Stimulated activated naive CD4-positive, alpha-beta T cell (primary cell): Measurements from ENCODE around the gene CAMTA1.
A peak's percentile ranks its signal among the peaks of the same experiment; 100 is the strongest.

Source experiments
- DNase-seq, 6 experiments: peaks; one replicate each; lab custom pipeline; 2025; lab: John Stamatoyannopoulos, UW

CAMTA1 gene

GRCh38 chr1:7198664-7199063 lies 413.4 kb downstream of the CAMTA1 start:
- DNase-seq: no peak

DNA sequence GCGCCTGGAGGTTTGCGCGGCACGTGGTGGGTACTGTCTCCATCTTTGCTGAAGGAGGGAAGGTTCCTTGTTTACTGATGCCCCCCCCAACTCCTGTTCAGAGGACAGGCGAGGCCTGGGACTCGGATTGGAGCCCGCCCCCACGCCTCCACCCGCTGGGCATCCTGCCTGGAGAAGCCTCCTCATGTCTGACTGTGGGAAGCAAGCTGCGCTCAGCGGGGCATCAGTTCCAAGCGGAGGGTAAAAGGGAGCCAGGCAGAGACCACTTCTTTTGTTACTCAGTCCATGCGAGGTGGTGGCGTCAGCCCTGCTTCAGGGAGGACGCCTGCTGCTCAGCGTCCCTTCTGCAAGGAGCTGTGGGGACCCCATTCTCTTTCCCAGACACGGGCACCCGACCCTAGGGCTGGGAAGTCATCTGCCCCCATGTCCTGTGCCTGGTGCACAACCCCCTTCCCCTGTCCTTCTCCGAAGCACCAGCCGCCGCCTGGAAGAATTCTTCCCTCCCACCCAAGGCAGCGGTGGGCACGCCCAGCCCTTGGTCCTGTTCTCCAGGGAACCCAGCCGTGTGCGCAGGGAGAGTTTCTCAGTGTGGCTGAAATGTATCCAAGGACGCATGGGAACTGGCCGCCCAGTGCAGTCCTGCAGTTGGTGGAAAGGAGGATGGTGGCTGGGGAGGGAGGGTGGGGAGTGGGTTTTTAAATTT lies 414.0 kb downstream of the CAMTA1 start:
- no peak for DNase-seq

DNA sequence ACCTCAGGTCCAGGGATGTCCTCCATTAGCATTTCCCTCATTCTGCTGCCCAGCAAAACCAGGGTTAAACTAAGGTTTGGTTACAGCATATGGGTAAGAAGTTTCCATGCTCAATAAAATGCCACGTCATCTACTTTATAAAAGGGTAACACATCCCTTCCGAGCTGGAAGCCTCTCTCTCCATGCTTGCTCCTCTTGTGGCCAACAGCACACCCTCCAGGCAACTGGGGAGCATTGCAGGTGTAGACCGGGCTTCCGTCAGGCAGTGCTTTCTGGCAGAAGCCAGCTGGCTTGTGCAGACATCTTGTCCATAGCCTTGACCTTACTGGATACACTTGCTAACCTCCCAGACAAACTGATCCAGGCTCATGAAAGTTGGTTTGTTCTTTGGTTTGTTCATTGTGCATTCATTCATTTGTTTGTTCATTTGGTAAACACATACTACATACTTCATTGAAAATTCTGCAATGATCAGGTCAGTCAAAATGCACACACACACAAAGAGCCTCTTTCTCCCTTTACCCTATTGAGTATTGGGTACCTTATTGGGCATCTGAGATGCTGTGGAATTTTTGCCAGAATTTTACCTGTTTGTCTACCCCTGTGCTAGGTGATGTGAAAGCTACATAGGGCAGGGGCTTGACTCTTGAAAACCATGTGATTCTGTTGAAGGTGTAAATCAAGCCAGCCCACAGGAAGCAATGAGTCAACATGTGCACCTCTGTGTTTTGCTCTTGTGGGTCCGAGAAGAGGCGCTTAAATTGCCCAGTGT lies 422.8 kb downstream of the CAMTA1 start:
- DNase-seq: no peak

DNA sequence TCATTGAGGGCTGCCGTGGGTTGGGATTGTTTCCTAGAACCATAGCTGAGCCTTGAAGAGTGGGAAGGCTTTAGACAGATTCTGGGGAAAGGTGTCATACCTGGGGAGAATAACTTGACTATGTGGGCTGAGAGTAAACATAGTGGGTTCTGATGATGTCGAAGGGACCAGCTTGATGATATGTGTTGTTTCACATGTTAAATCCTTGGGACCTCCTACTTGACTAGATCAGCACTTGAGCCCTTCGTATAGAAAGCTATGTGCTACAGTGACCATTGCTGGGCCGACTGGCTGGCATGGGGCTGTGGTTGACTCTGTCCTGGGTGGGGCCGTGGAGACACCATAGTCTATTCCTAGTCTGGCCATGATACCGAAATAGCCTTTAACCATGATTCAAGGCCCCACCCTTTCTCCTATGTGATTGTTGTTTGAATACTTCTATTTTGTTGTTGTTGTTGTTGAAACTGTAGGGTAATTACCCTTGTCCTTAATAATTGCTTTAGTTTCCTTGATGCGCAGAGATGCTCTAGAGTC lies 423.5 kb downstream of the CAMTA1 start:
- no peak for DNase-seq

GRCh38 chr1:7209336-7209735 lies 424.1 kb downstream of the CAMTA1 start:
- DNase-seq: no peak

GRCh38 chr1:7218210-7218832 lies 433.1 kb downstream of the CAMTA1 start:
- peak in 3 of 6 experiments; percentile 1 to 5 (median 3) for DNase-seq

GRCh38 chr1:7219031-7219430 lies 433.8 kb downstream of the CAMTA1 start:
- no peak for DNase-seq

DNA sequence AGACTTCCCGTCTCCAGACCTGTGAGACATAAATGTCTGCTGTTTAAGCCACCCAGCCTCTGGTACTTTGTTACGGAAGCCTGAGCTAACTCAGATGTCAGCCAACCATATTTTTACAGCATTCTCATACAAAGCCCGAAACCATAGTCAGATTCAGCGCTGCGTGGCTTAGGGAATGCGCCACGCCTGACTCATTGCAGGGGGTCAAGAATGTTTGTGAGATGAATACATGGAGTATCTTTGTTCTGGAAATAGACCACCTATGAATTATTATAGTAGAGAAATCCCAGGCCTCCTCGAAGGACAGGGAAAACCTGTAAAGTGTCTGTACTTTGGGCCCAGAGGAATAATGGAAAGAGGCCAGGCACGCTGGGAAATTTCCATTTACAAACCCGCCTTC lies 434.8 kb downstream of the CAMTA1 start:
- DNase-seq: no peak

- DNase-seq: no peak
Measured at GRCh38 chr1:7220712-7221252, 435.5 kb downstream of the CAMTA1 start.

DNA sequence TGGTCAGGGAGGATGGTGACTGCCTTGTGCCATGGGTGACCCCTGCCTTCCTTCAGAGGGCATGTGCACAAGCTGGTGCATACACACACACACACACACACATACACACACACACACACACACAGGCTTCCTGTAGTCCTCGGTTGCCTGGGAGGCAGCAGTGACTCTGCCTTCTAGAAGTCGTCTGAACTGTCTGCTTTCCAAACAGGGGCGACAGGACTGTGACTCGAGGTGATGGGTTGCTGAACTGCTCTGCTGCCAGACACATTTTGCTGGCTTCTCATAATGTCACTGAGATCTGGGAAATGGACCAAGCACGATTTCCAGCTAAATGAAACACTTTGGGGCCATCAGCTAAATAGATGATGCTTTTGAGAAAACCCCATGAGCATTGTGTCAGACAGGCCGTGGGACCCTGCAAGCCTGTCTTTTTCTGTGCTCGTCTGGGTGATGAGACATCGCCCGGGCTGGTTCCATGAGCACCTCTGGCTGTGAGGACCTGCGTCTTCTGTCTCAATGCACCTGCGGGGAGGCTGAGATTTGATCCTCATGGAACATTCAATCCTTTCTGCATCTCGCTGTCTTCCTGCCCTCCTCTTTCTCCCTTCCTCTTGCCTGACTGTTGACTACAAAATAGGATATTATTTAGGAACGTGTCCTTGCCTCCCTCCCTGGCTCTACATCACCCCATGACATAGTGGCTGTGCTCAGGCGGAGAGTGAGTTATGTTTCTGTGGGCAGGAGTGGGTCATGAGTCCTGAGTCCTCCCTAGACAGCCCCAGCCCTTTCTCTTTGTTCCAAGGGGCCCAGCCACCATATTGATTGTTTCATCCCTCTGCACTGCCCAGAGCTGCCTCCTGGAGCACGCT lies 436.8 kb downstream of the CAMTA1 start:
- DNase-seq: no peak

GRCh38 chr1:7222695-7223015 lies 437.4 kb downstream of the CAMTA1 start:
- DNase-seq: no peak

DNA sequence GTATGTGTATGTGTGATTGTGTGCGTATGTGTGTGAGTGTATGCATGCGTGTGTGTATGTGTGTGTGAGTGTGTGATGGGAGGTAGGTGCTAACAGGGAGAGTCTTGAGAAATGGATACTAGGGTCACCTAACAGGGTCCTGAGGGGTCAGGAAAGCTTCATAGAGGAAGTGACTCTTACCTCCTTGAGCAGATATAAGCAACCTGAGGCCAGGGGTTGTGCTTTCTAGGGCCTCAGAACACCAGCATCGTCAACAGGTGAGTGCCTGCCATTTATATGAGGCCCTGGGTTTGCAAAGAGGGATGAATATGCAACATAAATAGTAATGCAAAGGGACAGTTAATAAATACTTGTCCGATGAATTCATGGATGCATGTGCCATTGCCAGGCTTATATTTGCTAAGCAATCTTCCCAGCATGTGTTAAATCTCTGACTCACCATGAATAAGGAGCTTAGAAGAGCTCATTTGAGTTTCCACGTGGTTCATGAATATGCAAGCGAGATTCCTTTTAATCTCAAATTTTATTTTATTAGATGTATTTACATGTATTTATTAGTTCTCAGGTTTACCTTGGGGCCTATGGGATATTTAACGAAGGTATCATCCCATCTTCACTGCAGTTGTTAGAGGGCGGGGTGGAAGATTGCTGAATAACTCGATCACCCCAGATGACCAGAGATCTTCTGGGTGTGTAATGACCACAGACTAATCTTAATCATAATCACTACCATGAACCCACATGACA lies 438.3 kb downstream of the CAMTA1 start:
- no peak for DNase-seq

- DNase-seq: no peak
Measured at GRCh38 chr1:7224081-7224534, 438.9 kb downstream of the CAMTA1 start.

GRCh38 chr1:7224644-7225043 lies 439.4 kb downstream of the CAMTA1 start:
- no peak for DNase-seq

DNA sequence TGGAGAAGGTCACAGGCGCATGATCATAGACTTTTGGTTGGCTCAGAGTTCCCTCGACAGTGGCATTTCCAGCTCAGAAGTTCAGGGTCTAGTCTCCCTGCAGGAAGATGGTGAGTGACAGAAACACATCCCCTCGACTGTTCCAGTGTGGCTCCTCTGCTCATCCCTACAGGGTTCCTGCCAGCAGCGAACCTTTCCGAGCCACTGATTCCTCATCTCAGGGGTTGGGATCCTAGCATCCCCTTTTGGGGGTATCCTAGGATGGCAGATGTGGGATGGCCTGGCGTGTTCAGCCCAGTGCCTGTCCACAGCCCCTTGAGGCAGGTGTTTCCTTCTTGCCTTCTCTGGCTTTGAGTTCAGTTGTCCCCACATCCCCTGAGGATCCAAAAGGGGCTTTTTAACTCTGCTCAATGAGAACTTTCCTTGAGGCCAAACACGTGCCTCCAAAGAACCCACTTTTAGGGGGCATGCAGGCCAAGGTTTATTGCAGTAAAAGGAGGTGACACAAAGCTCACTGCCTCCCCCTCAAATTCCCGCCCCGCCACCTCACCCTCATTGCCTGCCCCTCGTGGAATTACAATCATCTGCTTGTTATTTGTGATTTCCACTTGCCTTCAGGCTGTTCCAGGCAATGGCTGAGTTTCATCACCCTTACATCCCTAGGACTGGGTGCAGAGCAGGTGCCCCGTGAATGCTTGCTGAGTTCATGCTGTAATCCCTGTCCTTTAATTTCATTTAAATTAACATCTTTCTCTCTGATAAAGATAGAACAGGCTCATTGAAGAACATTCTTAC lies 440.7 kb downstream of the CAMTA1 start:
- DNase-seq: no peak

DNA sequence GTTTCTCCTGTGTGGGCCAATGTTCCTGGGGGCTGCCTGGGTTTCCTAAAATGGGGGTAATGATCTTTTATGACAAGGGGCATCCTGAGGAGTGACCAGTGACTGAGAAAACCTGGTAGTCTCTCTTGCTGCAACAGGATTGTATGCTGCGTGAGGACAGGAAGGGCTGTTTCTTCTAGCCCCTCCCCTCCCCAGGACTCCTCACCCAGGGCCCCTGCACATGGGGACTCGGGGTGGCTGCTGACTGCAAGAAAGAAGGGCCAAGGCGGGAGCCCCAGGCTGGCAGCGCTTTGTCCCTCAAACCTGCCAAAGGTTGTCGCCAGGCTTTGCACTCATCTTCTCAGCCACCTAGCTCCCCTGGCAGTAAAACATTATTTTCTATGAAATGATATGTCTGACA lies 442.4 kb downstream of the CAMTA1 start:
- DNase-seq: no peak

DNA sequence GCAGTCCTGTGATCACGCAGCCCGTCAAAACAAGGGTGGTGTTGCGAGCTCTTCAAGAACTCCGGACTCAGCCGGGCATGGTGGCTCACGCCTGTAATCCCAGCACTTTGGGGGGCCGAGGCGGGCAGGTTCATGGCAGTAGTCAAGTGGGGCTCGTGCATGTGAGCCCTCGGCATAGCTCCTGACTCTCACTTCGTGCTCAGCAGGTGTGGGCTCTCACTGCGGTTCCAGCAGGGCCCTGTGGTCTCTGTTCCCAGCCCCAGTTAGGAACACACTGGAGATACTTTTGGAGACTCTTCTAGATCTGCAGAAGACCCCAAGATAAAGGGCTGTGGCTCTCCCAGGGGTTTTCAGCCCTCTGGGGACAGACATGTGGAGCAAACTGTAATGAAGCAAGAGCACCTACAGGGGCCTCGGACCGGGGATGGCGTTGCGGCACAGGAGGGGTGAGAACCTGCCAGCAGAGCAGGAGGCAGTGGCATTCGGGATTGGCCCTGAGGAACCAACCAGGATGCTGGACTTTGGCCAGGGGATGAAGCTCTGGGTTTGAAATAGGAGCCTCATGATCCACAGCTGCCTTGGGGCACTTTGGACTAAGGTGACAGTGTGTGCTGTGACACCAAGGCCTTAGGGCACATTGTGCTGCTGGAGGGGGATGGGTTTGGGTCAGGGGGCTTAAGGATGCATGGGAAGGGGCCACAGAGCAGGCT lies 443.2 kb downstream of the CAMTA1 start:
- no peak for DNase-seq

GRCh38 chr1:7229186-7229585 lies 443.9 kb downstream of the CAMTA1 start:
- no peak for DNase-seq
